ENCODE data around the gene SERPINB7. TPM values are rescaled to one million over a fixed set of nuclear protein-coding genes. Genes with fewer than 3 reads are reported as not detected.

SERPINB7 gene
- total RNA-seq, 3 donors from 2014 or later (not counting 1 experiment from before 2014, with no cell fraction given), result not detected

DNA sequence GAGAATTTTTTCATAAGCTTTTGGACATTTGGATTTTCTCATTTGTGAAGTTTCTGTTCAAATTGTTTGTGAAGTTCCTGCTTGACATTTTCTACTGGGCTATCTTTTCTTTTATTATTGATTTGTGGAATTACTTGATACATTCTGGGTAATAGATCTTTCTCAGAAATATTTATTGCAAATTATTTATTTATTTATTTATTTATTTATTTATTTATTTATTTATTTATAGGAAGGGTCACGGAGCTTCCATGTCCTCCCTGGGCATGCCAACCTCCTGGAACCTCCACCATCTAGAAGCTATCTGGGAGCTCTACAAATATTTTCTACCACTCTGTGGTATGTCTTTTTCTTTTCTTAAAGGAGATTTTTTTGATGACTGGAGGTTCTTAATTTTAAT is 25.7 kb upstream of the SERPINB7 start:
- no peaks in the 10 kb centered on the region for H3K36me3 Mint-ChIP-seq
- H3K9me3 Mint-ChIP-seq, result peaks cover 3 to 4% of the 10 kb centered on the region in 2 donors
- DNase-seq (no peak), ATAC-seq (no peak)
- Histone ChIP-seq H3K4me3 (ENCODE audit: low read length) (no peak overlapping the region), H3K4me1 (ENCODE audit: control insufficient read depth, insufficient read depth, low read length) (no peaks in the 10 kb centered on the region), H3K9me3 (ENCODE audit: control insufficient read depth, insufficient read depth, low read length) (no peaks in the 10 kb centered on the region), H3K27me3 (ENCODE audit: control insufficient read depth, insufficient read depth, low read length) (no peaks in the 10 kb centered on the region), H3K36me3 (ENCODE audit: control insufficient read depth, insufficient read depth, low read length) (no peaks in the 10 kb centered on the region), H3K27ac (ENCODE audit: low read length) (no peak overlapping the region)
- intact Hi-C loops (cut with micrococcal nuclease), result no loop called here
- H3K27ac Mint-ChIP-seq, result no peak overlapping the region
- no peak overlapping the region for H3K4me3 Mint-ChIP-seq
- WGBS (ENCODE audit: insufficient coverage), result no CpG with 5 or more reads among the region's 1 CpG
- no peaks in the 10 kb centered on the region for H3K4me1 Mint-ChIP-seq
- H3K27me3 Mint-ChIP-seq (ENCODE audit: low read depth in 2 of 2), result peaks cover 0 to 4% of the 10 kb centered on the region in 2 donors
- TF ChIP-seq, protein P1, sequence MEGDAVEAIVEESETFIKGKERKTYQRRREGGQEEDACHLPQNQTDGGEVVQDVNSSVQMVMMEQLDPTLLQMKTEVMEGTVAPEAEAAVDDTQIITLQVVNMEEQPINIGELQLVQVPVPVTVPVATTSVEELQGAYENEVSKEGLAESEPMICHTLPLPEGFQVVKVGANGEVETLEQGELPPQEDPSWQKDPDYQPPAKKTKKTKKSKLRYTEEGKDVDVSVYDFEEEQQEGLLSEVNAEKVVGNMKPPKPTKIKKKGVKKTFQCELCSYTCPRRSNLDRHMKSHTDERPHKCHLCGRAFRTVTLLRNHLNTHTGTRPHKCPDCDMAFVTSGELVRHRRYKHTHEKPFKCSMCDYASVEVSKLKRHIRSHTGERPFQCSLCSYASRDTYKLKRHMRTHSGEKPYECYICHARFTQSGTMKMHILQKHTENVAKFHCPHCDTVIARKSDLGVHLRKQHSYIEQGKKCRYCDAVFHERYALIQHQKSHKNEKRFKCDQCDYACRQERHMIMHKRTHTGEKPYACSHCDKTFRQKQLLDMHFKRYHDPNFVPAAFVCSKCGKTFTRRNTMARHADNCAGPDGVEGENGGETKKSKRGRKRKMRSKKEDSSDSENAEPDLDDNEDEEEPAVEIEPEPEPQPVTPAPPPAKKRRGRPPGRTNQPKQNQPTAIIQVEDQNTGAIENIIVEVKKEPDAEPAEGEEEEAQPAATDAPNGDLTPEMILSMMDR (IDR thresholded peaks at IDR 0.05), result no peak

DNA sequence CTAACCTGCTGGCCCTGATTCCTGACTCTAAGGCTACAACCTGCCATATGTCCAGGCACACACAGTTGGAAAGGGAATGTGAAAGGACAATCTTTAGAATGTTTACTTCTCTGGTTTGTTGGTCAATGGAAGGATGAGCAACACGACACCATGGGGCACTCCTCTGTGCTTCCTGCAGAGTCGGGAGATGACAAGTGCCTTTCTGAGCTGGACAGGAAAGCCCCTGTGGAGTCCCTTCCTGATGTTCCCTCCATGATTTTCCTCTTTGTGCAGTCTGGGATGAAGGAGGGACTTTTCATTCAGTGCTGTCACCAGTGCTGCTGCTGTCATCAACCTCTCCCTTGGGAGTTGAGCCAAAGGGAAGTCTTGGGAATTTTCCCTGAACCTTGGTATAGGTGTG is 22.6 kb upstream of the SERPINB7 start:
- no peaks in the 10 kb centered on the region for H3K9me3 ChIP-seq (ENCODE audit: control insufficient read depth, insufficient read depth, low read length)
- H3K4me1 ChIP-seq (ENCODE audit: control insufficient read depth, insufficient read depth, low read length), result no peaks in the 10 kb centered on the region
- no peak overlapping the region for H3K27ac Mint-ChIP-seq
- H3K36me3 Mint-ChIP-seq, result no peaks in the 10 kb centered on the region
- TF ChIP-seq, protein P1 (IDR thresholded peaks at IDR 0.05), result no peak
- no peak overlapping the region for H3K4me3 Mint-ChIP-seq
- no peak overlapping the region for H3K27ac ChIP-seq (ENCODE audit: low read length)
- no peak for DNase-seq
- H3K9me3 Mint-ChIP-seq, result peaks cover 0 to 3% of the 10 kb centered on the region in 2 donors
- H3K27me3 Mint-ChIP-seq (ENCODE audit: low read depth in 2 of 2), result peaks cover 0 to 4% of the 10 kb centered on the region in 2 donors
- no peaks in the 10 kb centered on the region for H3K4me1 Mint-ChIP-seq
- no peaks in the 10 kb centered on the region for H3K27me3 ChIP-seq (ENCODE audit: control insufficient read depth, insufficient read depth, low read length)
- intact Hi-C loops (cut with micrococcal nuclease), result no loop called here
- H3K36me3 ChIP-seq (ENCODE audit: control insufficient read depth, insufficient read depth, low read length), result no peaks in the 10 kb centered on the region
- H3K4me3 ChIP-seq (ENCODE audit: low read length), result no peak overlapping the region
- 66% methylated on average over 2 of the region's 2 CpGs for WGBS (ENCODE audit: insufficient coverage)
- peak in 1 of 3 donors; percentile 14 for ATAC-seq

DNA sequence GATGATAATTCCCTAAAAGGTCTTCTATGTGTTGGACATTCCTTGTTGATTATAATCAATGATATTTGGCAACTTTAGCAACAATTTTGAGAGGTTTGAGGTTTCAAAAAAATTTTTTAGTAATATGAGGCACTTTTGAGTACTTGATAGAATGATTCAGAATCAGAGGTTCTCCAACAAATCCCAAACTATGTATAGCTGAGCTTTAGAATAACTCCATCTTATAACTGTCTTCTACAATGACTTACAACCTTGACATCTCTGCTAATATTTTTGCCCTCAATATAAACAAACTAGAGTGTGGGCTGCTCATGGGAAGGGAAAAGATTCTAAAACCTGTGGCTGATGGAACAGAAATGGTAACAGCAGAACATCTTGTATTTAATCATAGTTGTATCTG is 21.5 kb upstream of the SERPINB7 start:
- no peak overlapping the region for H3K27ac ChIP-seq (ENCODE audit: low read length)
- no peak overlapping the region for H3K4me3 ChIP-seq (ENCODE audit: low read length)
- intact Hi-C loops (cut with micrococcal nuclease), result no loop called here
- ATAC-seq (no peak), DNase-seq (no peak)
- no peaks in the 10 kb centered on the region for H3K4me1 Mint-ChIP-seq
- no peaks in the 10 kb centered on the region for H3K36me3 ChIP-seq (ENCODE audit: control insufficient read depth, insufficient read depth, low read length)
- H3K27me3 Mint-ChIP-seq (ENCODE audit: low read depth in 2 of 2), result peaks cover 0 to 4% of the 10 kb centered on the region in 2 donors
- H3K9me3 Mint-ChIP-seq, result no peaks in the 10 kb centered on the region
- TF ChIP-seq, protein P1 (IDR thresholded peaks at IDR 0.05), result no peak
- H3K27ac Mint-ChIP-seq, result no peak overlapping the region
- no peaks in the 10 kb centered on the region for H3K27me3 ChIP-seq (ENCODE audit: control insufficient read depth, insufficient read depth, low read length)
- no peaks in the 10 kb centered on the region for H3K4me1 ChIP-seq (ENCODE audit: control insufficient read depth, insufficient read depth, low read length)
- H3K36me3 Mint-ChIP-seq, result no peaks in the 10 kb centered on the region
- no peak overlapping the region for H3K4me3 Mint-ChIP-seq
- H3K9me3 ChIP-seq (ENCODE audit: control insufficient read depth, insufficient read depth, low read length), result no peaks in the 10 kb centered on the region

DNA sequence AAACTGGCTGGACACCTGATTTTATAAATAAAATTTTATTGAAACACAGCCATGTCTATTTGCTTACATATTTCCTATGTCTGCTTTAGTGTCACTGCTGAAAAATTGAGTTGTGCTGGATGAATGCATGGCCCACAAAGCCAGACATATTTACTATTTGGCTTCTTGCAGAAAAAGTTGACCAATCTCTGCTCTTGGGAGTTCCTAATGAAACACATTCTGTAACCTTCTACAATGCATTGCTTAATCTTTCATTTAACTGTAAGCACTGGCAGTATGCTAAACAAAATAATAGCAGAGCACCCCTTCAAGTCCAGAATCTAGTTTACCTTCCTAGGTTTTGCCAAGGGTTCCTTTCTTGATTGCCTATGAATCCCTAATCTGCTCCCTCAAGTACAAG is 17.7 kb upstream of the SERPINB7 start:
- no peak for ATAC-seq
- Histone ChIP-seq H3K4me1 (ENCODE audit: control insufficient read depth, insufficient read depth, low read length) (no peaks in the 10 kb centered on the region), H3K4me3 (ENCODE audit: low read length) (no peak overlapping the region), H3K27ac (ENCODE audit: low read length) (no peak overlapping the region), H3K36me3 (ENCODE audit: control insufficient read depth, insufficient read depth, low read length) (no peaks in the 10 kb centered on the region), H3K9me3 (ENCODE audit: control insufficient read depth, insufficient read depth, low read length) (peaks cover 8% of the 10 kb centered on the region), H3K27me3 (ENCODE audit: control insufficient read depth, insufficient read depth, low read length) (no peaks in the 10 kb centered on the region)
- DNase-seq, result no peak
- H3K27ac Mint-ChIP-seq, result no peak overlapping the region
- TF ChIP-seq, protein P1 (IDR thresholded peaks at IDR 0.05), result no peak
- intact Hi-C loops (cut with micrococcal nuclease), result no loop called here
- peaks cover 0 to 6% of the 10 kb centered on the region in 2 donors for H3K27me3 Mint-ChIP-seq (ENCODE audit: low read depth in 2 of 2)
- H3K9me3 Mint-ChIP-seq, result peaks cover 5 to 7% of the 10 kb centered on the region in 2 donors
- H3K36me3 Mint-ChIP-seq, result peaks cover 10% of the 10 kb centered on the region
- no peaks in the 10 kb centered on the region for H3K4me1 Mint-ChIP-seq
- H3K4me3 Mint-ChIP-seq, result no peak overlapping the region
